C1 segment of cervical spinal cord (tissue), 14 donors: ENCODE data around the gene LMTK2.

ENCODE experiments used
- DNase-seq, 14 donors: peaks; one replicate each; lab custom pipeline; 2025; lab: John Stamatoyannopoulos, UW

LMTK2 gene

GRCh38 chr7:98137134-98137825 is 30.6 kb downstream of the LMTK2 start:
- no peak for DNase-seq

GRCh38 chr7:98137826-98138151 is 31.1 kb downstream of the LMTK2 start:
- peak in 3 of 14 donors; percentile 8 to 34 (median 28) for DNase-seq

GRCh38 chr7:98138672-98139071 is 32.0 kb downstream of the LMTK2 start:
- DNase-seq: no peak

- no peak for DNase-seq
Measured at GRCh38 chr7:98142658-98143057, 36.0 kb downstream of the LMTK2 start.

- DNase-seq: no peak
Measured at GRCh38 chr7:98148607-98149006, 41.9 kb downstream of the LMTK2 start.

- DNase-seq: no peak
Measured at GRCh38 chr7:98149116-98149692, 42.5 kb downstream of the LMTK2 start.

- DNase-seq: no peak
Measured at GRCh38 chr7:98151884-98152283, 45.2 kb downstream of the LMTK2 start.

GRCh38 chr7:98156700-98157099 is 50.0 kb downstream of the LMTK2 start:
- no peak for DNase-seq

- no peak for DNase-seq
Measured at GRCh38 chr7:98157761-98158160, 51.1 kb downstream of the LMTK2 start.

GRCh38 chr7:98162758-98163157 is 56.1 kb downstream of the LMTK2 start:
- no peak for DNase-seq

GRCh38 chr7:98163269-98163668 is 56.6 kb downstream of the LMTK2 start:
- DNase-seq: no peak

GRCh38 chr7:98163704-98164494 is 57.2 kb downstream of the LMTK2 start:
- no peak for DNase-seq

GRCh38 chr7:98165827-98166667 is 59.4 kb downstream of the LMTK2 start:
- peak in 4 of 14 donors; percentile 6 to 35 (median 14) for DNase-seq

GRCh38 chr7:98166668-98166970 is 60.0 kb downstream of the LMTK2 start:
- DNase-seq: no peak

GRCh38 chr7:98167653-98168052 is 61.0 kb downstream of the LMTK2 start:
- DNase-seq: no peak

GRCh38 chr7:98168181-98168903 is 61.7 kb downstream of the LMTK2 start:
- DNase-seq: peak in 7 of 14 donors; percentile 16 to 55 (median 27)

- no peak for DNase-seq
Measured at GRCh38 chr7:98168904-98169621, 62.4 kb downstream of the LMTK2 start.

GRCh38 chr7:98170966-98171365 is 64.3 kb downstream of the LMTK2 start:
- DNase-seq: peak in 1 of 14 donors; percentile 18

GRCh38 chr7:98171449-98171848 is 64.8 kb downstream of the LMTK2 start:
- DNase-seq: no peak
